GM19043 (cell line): ENCODE results near the gene NRDE2.

Experiments
- ATAC-seq: cut with Tn5 transposase; IDR thresholded peaks from one replicate; pipeline ENCODE4 v1.9.1; 2021; ENCODE audit warnings: low read depth; ENCODE audit not compliant: unreplicated experiment

NRDE2 gene

DNA sequence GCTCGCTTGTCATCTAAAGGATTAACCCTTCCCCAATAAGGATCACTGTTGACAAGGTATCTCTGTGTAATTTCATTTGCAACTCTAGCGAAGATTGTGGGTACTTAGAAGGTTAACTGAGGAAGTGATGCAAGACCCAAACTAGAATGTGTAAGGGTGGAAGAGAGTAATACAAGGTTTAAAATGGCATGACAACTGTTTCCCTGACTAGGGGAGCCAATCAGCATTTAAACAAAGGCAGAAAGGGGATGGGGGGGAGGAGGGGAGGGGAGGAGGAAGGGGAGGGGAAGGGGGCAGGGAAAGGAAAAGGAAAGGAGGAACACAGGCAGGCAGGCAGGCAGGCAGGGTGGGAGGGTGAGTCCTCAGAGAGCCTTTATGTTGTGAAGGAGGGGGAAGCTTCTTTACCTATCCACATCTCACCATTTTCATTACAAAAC, 31.1 kb downstream of the NRDE2 start:
- no peak for ATAC-seq

DNA sequence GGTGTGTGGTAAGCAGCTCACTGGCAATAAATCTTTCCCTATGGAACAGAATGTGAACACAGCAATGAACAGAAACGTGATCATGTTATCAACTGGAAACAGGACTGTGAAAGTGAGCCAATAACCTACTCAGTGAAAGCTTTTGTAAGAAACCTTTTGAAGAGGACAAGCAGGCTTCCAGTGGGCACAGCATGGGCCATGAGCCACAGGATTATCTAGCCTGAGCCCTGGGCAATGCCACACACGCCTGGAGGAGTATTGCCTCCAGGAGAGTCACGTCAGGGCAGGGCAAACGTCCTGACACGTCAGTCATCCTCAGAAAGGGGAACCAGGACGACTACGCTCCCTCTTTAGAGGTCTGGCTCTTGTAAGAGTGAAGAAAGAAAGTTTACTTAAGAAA, 32.3 kb downstream of the NRDE2 start:
- ATAC-seq = no peak

DNA sequence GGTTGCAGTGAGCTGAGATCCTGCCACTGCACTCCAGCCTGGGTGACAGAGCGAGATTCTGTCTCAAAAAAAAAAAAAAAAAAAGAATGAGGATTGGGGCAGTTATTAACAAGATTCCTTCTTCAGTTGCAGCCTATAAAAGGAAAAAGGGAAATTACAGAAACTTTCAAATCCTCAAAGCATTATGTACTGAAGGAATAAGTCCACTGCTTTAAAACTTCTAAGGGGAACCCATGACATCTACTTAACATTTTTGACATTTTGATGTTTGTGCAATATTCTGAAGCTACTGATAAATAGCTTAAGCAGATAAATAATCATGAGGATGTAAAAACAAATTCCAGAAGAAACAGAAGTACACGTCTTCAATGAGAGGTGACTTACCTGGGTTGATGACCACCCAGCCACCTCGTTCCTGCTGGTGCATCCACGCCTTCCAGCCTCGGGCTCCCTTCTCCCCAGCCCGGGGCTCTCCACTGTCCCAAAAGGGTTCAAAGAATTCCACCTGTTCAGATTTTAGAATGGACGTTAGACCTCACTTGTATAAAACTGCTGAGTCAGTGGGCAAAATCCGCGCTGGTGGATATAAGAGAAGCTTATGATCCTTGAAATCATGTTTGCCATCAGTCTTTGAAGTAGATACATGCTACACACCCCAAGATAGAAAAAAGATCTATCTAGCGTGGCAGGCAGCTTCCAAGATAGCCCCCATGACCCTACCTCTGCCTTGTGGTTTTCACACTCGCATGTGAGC, 33.7 kb downstream of the NRDE2 start:
- no peak for ATAC-seq

DNA sequence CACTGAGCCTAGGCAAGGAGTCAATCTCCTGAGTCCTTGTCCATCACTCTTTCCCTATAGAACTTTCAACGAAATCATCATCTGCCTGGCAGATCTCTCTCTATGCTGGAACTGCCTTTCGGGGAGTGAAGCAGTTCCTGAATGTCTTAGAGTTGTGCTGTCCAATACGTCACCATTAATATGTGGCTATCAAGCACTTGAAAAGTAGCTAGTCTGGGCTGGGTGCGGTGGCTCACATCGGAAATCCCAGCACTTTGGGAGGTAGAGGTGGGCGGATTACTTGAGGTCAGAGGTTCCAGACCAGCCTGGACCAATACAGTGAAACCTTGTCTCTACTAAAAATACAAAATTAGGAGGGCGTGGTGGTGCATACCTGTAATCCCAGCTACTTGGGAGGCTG, 35.1 kb downstream of the NRDE2 start:
- ATAC-seq = no peak

DNA sequence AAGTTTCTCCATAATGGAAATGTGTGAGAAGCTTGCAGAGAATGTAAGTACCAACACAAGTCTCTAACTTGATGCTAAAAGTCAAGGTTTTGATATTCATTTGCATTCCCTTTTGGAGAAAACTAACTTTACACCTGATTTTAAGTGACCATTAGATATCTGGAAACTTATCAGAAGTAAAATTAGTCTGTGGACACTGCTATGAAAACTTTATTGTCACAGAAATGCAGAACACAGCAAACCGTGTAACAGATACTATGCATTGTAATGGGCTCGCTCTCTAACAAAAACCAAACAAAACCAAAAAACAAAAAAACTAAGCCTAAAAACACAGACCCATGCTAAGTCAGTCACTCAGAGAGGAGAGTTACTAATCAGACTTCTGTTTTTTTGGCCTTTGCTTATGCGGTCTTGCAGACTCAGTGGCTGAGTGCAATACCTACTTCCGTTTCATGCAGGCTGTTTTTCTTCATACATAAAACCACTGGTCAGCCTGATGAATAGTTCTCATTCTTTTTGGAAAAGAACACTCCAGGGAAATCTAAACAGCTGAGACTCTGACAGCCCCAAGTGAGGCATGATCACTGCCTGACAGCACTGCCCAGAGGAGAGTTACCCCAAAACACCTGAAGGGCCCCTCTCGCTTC, 35.7 kb downstream of the NRDE2 start:
- ATAC-seq = no peak

DNA sequence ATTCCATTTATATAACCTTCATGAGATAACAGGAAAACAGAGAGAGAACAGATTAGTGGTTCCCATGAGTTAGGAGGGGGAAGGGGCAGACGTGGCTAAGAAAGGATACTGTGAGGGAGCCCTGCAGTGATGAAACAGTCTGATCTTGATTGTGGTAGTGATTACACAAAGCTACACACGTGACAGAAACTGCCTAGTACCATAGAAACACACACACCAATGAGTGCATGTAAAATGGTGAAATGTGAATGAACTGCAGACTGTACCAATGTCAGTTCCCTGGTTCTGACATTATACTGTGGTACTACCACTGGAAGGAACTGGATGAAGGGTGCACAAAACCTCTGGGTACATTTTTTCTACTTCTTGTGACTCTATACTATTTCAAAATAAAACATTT, 36.9 kb downstream of the NRDE2 start:
- no peak for ATAC-seq

DNA sequence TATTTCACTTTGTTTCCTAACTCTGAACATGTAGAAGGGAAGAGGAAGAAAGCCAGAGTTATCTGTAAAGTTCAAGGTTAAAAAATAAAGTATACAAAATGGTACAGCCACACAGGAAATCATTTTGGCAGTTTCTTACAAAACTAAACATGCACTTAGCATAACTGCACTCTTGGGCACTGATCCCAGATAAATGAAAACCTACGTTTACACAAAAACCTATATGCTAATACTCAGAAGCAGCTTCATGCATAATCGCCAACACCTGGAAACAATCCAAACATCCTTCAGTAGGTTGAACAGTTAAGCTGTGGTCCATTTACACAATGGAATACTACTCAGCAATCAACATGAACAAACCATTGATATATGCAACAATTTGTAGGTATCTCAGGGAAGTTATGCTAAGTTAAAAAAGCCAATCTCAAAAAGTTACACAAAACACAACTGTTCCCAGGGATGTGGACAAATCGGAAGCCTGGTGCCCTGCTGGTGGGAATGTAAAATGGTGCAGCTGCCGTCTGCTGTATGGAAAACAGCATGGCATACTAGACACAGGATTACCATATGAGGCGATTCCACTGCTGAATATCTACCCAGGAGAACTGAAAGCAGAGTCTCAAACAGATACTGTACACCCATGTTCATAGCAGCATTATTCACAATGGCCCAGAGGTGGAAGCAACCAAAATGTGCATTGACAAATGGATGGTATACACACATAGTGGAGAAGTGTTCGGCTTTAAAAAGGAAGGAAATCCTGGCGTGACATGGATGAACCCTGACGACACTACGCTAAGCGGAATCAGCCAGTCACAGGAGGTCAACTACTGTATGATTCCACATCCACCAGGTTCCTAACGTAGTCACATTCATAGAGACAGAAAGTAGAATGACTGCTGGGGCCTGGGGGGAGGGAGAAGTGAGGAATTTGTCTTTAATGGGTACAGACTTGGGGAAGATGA, 37.7 kb downstream of the NRDE2 start:
- no peak for ATAC-seq

DNA sequence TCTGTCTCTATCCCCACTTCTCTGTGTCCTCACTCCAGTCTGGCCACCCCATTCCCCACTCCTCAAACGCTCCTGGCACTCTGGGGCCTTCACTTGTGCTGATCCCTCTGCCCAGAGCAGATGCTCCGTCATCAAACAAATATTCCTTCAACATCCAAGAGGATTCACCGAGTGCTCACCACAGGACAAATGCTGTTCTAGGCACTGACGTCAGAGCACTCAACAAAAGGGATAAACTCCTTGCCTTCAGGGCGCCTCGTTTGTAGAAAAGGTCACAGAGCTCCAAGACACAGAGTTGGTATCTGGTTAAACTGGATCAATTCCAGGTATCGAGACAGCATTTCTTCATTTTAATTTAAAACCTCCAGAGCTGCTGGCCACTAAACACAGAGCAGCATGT, 40.0 kb downstream of the NRDE2 start:
- ATAC-seq = no peak

DNA sequence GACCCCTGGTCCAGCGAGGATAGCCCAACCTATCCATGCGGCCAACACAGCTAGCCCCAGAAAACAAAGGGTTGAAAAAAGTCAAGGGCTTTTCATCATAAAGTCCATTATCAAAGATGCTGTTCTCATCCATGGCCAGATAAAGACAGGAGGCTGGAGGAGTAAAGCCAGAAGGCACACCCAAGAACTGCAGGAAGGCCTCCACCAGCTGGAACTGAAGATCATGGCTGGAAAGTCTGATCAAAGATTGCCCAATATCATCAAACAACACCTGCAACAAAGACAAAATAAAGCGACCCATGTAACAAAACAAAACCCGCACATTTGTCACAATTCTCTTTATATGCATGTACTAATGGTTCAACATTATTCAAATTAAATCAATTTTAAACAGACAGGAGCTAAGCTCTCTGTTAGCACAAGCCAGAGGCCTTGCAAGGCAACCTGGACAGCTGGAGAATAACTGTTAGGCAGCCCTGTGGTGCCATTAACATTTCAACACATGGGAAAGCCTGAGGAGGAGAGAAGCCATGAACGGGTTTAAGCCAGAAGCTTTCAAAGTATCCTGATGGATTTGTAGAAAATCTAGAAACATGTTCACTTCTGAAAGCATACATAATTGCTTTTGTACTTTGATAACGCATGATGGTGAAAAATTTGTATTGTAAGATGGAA, 41.3 kb downstream of the NRDE2 start:
- ATAC-seq = no peak

DNA sequence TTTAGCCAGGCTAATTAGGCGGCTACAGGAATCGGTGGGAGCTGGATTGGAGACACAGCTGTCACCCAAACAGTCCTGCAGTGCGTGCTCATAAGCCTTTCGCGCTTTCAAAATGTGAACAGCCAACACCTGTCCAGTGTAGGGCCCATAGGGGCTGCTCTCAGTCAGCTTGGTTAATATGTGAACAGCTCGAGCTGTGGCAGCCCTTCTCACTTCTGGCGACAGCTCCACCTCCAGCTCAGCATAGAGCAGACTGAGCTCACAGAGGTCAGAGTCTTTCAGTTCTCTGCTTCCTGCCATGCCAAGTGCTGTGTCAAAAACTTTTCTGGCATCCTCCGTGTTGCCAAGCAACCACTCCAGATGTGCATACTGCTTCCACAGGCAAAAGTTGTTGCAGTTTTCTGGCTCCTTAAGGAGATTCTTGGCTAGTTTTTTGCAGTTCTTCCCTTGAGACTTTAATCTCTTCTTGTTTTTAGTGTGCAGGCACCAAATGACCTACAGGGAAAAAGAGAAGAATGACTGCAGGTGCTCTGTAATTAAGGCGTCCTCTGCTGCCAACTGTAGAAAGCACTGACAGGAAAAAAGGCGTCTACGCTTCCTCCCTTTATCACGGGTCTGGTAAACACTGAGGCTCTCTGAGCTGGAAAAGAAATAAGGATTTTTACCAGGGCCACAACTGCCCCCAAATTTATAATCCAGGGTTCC, 42.9 kb downstream of the NRDE2 start:
- peak; percentile 97 for ATAC-seq

DNA sequence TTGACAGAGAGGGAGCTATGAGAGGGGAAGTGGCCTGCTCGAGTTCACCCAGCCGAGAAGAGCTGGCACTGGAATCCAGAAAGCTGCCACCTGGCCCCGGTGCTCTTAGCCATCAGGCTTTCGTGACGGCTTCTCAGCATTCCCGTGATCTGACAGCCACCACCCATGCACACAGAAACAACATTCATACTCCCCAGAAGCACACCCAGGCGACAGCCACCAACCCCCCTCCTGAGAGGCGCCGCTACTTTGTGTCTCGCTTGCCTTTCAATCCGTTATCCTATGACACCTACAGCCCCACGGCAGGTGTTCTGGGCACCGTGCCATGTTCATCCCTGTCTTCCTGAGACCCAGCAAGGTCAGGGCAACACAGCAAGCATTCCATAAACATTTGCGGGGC, 44.0 kb downstream of the NRDE2 start:
- ATAC-seq = no peak

DNA sequence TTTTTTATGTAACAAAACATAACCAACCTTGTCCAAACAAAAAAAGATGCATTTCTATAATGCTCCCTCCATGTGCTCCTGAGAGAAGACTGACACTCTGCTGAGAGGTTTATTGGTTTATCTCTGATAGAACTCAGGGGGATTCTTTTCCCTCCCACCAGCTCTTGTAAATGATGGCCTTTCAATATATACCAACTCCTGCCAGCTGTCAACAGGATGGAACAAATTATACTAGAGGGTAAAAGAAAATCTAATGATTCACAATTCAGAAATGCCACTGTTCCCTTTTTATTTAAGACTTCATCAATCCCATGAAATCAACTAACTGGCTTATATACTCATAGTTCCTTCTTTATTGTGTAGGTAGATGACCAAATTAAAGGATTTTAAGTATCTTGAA, 50.0 kb downstream of the NRDE2 start:
- no peak for ATAC-seq

DNA sequence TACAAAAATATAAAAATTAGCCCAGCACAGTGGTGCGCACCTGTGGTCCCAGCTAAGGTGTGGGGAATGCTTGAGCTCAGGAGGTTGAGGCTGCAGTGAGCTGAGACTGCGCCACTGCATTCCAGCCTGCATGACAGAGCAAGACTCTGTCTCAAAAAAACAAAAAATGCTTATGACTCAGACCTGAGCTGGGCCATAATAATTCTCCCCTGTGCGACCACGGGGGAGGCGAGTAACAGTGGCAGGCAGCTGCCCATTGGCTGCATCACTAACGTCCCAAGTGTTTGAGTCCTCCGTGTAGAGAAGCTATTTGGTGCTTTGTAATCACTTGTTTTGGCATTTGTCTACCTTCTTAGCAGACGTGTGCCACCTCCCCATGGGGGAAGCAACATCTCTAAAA, 50.5 kb downstream of the NRDE2 start:
- no peak for ATAC-seq

DNA sequence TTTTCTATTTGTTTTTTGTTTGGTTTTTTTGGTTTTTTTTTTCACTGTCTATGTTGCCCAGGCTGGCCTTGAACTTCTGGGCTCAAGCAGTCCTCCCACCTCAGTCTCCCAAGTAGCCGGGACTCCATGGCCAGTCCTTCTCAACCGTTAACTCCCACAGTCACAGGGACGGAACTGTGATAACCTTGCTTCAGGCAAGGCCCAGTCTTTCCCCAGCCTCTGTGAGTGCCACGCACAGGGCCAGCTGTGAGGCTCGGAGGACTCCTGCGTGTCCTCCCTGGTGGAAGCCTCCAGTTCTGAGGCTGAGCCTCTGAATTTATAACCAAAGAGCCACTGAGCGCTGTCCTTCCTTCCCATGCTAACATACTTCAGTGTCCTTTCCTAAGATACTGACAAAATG, 51.6 kb downstream of the NRDE2 start:
- no peak for ATAC-seq

DNA sequence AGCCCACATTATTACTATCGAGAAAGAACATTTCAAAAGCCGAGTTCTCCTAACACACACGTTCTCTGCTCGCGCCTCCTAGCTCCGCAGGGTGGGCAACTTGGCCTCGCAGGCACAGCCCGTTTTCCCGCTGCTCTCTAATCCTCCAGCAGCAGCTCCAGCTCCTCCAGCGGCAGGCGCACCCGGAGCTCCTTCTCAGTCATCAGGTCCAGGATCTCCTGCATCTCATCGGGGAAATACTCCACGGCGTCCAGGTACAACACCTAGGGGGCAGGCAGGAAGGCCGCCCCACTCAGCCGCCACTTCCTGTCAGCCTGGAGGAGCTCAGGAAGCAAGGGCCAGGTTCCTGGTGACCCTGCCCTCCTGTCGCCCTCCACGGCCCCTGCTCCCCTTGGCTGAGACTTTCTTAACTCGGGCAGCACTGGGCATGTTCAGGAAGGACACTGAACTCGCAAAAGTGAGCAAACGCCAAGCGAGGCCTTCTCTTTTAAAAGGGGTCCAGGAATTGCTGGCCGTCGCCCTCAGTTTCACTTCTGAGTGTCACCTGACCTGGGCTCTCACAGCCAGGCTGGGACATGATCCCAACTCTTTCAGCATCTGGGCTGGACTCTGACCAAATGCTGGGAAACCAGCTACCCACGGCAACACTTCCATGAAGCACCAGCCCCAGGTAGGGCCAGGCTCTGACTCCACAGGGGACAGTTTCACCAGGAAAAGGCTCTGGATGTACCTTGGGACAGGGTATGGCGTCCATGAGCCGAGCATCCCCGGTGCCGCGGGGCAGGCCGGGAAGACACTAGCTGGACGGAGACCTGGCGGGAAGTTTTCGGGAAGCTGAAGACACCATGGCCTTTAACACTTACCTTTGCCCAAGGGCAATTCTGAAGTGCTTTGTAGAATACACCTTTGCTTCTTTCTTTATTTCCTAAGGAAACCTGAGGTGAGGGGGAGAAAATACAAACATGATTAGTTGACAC, 53.3 kb downstream of the NRDE2 start:
- ATAC-seq = no peak

DNA sequence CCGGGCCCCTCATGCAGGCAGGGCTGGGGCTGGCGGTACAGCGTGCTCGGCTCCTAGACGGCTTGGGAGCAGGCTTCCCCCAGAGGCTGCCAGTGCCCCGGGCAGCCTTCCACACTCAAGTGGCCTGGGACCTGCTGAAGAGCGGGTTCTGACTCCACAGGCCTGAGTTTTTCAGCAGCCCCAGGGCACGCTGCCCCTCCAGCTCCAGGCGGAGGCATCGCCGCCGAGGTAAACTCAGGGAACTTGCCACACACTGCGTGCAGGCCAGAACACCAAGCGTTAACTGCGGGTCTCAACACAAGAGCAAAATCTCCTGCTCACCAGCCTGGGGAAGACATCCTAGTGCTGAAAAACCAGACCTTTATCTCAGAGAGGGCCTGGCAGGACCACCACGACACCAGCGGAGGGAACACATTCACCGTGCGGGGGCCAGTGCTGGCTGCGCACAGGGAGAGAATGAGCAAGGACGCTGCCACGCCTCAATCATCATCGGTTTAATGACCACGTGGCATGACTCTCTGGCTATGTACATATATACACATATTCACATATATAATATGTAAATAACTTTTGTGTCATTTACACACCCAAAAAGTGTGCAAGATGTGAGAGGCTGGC, 54.1 kb downstream of the NRDE2 start:
- no peak for ATAC-seq

DNA sequence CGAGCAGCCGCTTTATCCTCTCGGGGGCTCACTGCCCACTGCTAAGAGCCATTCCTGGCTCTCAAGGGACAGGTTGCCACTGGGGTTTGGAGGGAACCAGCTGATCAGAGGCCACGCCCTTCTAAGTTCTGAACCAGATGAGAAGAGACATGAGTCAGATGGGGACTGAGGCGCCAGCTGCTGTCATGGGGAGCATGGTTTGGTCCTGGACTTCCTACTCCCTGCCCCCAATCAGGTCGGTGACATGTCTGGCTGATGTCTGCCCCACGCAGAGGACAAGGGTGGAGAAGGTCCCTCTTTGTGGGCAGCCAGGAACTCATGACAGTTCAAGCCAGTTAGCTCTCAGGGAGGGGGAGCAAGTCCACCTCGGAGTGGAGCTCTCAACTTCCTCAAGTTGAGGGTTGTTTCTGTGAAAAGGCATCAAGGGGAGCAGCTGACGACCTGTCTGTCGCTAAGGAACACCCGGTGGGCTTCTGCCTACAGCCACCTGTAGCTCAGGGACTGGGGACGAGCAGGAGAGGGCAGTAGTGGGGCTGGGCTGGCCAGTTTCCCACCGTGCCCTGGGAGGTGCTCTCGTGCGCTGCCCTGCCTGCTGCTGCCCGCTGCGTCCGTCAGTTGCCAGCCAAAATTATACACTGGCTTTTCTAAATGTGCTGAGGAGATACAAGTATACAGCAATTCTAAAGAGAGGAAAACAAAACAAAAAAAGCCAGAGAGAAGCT, 54.9 kb downstream of the NRDE2 start:
- ATAC-seq = no peak

DNA sequence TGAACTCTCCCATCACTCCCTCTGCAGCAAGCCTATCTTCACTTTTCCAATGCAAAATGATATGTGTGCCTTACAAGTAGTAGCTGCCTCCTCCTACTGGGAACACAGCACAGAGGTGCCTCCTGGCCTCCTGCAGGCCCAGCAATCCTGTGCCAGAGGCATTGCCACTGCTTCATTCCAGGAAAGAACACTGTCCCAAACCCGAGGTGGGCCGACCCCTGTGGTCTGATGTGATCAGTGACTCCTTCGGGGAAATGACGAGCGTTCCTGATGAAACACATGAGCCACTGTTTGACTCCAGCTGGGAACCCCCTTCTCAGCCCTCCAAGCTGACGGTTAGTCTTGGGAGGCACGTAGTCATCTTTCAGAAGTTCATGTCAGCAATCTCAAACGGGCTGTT, 55.9 kb downstream of the NRDE2 start:
- ATAC-seq = no peak
